Panc1 (cell line): ENCODE measurements around the gene C13orf46.

Experiments
- TF ChIP-seq, protein P1 (sequence below): fragments of 450-650 bp; IDR thresholded peaks from 2 replicates; pipeline ENCODE4 v1.5.1; 2017; ENCODE audit warnings: mild to moderate bottlenecking
- TF ChIP-seq, protein P2 (sequence below), 2 experiments: IDR thresholded peaks; 2 replicates each; pipeline ENCODE4 v1.6.1; 2011 to 2012; ENCODE audit warnings: low read depth in 2 of 2, control low read depth in 1 of 2, low read length in 1 of 2, mild to moderate bottlenecking in 1 of 2, moderate library complexity in 1 of 2; ENCODE audit not compliant: insufficient read depth in 1 of 2

- TF ChIP-seq, protein P1, sequence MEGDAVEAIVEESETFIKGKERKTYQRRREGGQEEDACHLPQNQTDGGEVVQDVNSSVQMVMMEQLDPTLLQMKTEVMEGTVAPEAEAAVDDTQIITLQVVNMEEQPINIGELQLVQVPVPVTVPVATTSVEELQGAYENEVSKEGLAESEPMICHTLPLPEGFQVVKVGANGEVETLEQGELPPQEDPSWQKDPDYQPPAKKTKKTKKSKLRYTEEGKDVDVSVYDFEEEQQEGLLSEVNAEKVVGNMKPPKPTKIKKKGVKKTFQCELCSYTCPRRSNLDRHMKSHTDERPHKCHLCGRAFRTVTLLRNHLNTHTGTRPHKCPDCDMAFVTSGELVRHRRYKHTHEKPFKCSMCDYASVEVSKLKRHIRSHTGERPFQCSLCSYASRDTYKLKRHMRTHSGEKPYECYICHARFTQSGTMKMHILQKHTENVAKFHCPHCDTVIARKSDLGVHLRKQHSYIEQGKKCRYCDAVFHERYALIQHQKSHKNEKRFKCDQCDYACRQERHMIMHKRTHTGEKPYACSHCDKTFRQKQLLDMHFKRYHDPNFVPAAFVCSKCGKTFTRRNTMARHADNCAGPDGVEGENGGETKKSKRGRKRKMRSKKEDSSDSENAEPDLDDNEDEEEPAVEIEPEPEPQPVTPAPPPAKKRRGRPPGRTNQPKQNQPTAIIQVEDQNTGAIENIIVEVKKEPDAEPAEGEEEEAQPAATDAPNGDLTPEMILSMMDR = no peak
- TF ChIP-seq, protein P2, sequence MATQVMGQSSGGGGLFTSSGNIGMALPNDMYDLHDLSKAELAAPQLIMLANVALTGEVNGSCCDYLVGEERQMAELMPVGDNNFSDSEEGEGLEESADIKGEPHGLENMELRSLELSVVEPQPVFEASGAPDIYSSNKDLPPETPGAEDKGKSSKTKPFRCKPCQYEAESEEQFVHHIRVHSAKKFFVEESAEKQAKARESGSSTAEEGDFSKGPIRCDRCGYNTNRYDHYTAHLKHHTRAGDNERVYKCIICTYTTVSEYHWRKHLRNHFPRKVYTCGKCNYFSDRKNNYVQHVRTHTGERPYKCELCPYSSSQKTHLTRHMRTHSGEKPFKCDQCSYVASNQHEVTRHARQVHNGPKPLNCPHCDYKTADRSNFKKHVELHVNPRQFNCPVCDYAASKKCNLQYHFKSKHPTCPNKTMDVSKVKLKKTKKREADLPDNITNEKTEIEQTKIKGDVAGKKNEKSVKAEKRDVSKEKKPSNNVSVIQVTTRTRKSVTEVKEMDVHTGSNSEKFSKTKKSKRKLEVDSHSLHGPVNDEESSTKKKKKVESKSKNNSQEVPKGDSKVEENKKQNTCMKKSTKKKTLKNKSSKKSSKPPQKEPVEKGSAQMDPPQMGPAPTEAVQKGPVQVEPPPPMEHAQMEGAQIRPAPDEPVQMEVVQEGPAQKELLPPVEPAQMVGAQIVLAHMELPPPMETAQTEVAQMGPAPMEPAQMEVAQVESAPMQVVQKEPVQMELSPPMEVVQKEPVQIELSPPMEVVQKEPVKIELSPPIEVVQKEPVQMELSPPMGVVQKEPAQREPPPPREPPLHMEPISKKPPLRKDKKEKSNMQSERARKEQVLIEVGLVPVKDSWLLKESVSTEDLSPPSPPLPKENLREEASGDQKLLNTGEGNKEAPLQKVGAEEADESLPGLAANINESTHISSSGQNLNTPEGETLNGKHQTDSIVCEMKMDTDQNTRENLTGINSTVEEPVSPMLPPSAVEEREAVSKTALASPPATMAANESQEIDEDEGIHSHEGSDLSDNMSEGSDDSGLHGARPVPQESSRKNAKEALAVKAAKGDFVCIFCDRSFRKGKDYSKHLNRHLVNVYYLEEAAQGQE (IDR thresholded peaks at IDR 0.05; ENCODE audit: insufficient read depth in 1 of 2, low read depth in 2 of 2, low read length in 1 of 2) = no peak
These were observed 35.2 kb downstream of the C13orf46 start for GRCh38 chr13:113938716-113939115.
